KOPT-K1 (cell line): ENCODE results near the gene CARD6.
"Not testable (repeated sequence)": the region's sequence is repeated elsewhere in the genome, so short reads cannot be mapped to it uniquely, and the experiment has no call there.

Source experiments
- H3K27ac ChIP-seq: fragments of 200-600 bp; sonication (generic); 2 replicates; pipeline ENCODE4 v1.5.1; 2016; ENCODE audit warnings: antibody characterized with exemption, mild to moderate bottlenecking, low read depth, low read length; ENCODE audit not compliant: poor library complexity, severe bottlenecking
- H3K36me3 ChIP-seq: fragments of 200-600 bp; sonication (generic); 2 replicates; pipeline ENCODE4 v1.5.1; 2017; ENCODE audit warnings: antibody characterized with exemption, mild to moderate bottlenecking, low read length, moderate library complexity; ENCODE audit not compliant: insufficient read depth
- H3K9me3 ChIP-seq: fragments of 200-600 bp; sonication (generic); 2 replicates; pipeline ENCODE4 v1.5.1; 2017; ENCODE audit warnings: antibody characterized with exemption, low read length, mild to moderate bottlenecking; ENCODE audit not compliant: insufficient read depth, poor library complexity, severe bottlenecking

Gene CARD6

GRCh38 chr5:40841068-40841805 is at the start of gene CARD6:
Gene CARD6, plus strand, starts transcription at chr5:40841367. Its CDS starts 16 bp downstream, at chr5:40841383.
- Histone ChIP-seq H3K27ac (no peak within 1 kb of the TSS), H3K9me3 (no peaks in the 10 kb centered on the region), H3K36me3 (no peaks in the 10 kb centered on the region)

- H3K27ac ChIP-seq = no peak overlapping the region
- H3K36me3 ChIP-seq = peaks cover 28% of the 10 kb centered on the region
Observed at GRCh38 chr5:40791715-40792139, 49.4 kb upstream of the CARD6 start.

GRCh38 chr5:40792691-40793090 is 48.5 kb upstream of the CARD6 start:
- peaks cover 26% of the 10 kb centered on the region for H3K36me3 ChIP-seq
- H3K9me3 ChIP-seq, H3K27ac ChIP-seq: not testable (repeated sequence)

More at GRCh38 chr5:40791715-40792139, 49.4 kb upstream of the CARD6 start:
- H3K9me3 ChIP-seq = peaks cover 12% of the 10 kb centered on the region

GRCh38 chr5:40794340-40794739 is 46.8 kb upstream of the CARD6 start:
- not testable (repeated sequence) for H3K27ac ChIP-seq, H3K9me3 ChIP-seq
- peaks cover 14% of the 10 kb centered on the region; the same call in 1 of the 2 replicates for H3K36me3 ChIP-seq

- H3K9me3 ChIP-seq, H3K27ac ChIP-seq: not testable (repeated sequence)
- H3K36me3 ChIP-seq = peaks cover 14% of the 10 kb centered on the region; the same call in 1 of the 2 replicates
Observed at GRCh38 chr5:40794877-40795276, 46.3 kb upstream of the CARD6 start.

- Histone ChIP-seq H3K27ac (peak overlapping the region; percentile 84), H3K9me3 (no peaks in the 10 kb centered on the region), H3K36me3 (peaks cover 10% of the 10 kb centered on the region; the same call in 1 of the 2 replicates)
Observed at GRCh38 chr5:40796487-40796889, 44.7 kb upstream of the CARD6 start.

GRCh38 chr5:40797273-40798011 is 43.7 kb upstream of the CARD6 start:
- Histone ChIP-seq H3K36me3 (peaks cover 10% of the 10 kb centered on the region; the same call in 1 of the 2 replicates), H3K27ac (peak overlapping the region; percentile 84), H3K9me3 (no peaks in the 10 kb centered on the region)

- Histone ChIP-seq H3K9me3 (no peaks in the 10 kb centered on the region), H3K36me3 (peaks cover 10% of the 10 kb centered on the region; the same call in 1 of the 2 replicates)
Observed at GRCh38 chr5:40798012-40798800, 43.0 kb upstream of the CARD6 start, which contains the start of gene PRKAA1. Gene PRKAA1, minus strand, starts transcription at chr5:40798374. Its CDS starts 185 bp downstream, at chr5:40798189.

GRCh38 chr5:40798801-40799210 is 42.4 kb upstream of the CARD6 start:
- Histone ChIP-seq H3K36me3 (peaks cover 10% of the 10 kb centered on the region; the same call in 1 of the 2 replicates), H3K9me3 (no peaks in the 10 kb centered on the region), H3K27ac (peak overlapping the region; percentile 84)

More at GRCh38 chr5:40798012-40798800, 43.0 kb upstream of the CARD6 start, which contains the start of gene PRKAA1:
- peak within 1 kb of the TSS; percentile 84 for H3K27ac ChIP-seq

- Histone ChIP-seq H3K9me3 (no peaks in the 10 kb centered on the region), H3K27ac (no peak overlapping the region), H3K36me3 (peaks cover 10% of the 10 kb centered on the region; the same call in 1 of the 2 replicates)
Observed at GRCh38 chr5:40799258-40799657, 41.9 kb upstream of the CARD6 start.

- Histone ChIP-seq H3K27ac (no peak overlapping the region), H3K9me3 (no peaks in the 10 kb centered on the region), H3K36me3 (no peaks in the 10 kb centered on the region)
Observed at GRCh38 chr5:40801771-40802562, 39.2 kb upstream of the CARD6 start.

GRCh38 chr5:40812125-40812524 is 29.0 kb upstream of the CARD6 start:
- Histone ChIP-seq H3K27ac (no peak overlapping the region), H3K9me3 (no peaks in the 10 kb centered on the region), H3K36me3 (no peaks in the 10 kb centered on the region)

GRCh38 chr5:40813698-40814281 is 27.4 kb upstream of the CARD6 start:
- H3K27ac ChIP-seq = no peak overlapping the region
- H3K9me3 ChIP-seq = no peaks in the 10 kb centered on the region
- no peaks in the 10 kb centered on the region for H3K36me3 ChIP-seq

- H3K27ac ChIP-seq = no peak overlapping the region
- peaks cover 66% of the 10 kb centered on the region for H3K36me3 ChIP-seq
- no peaks in the 10 kb centered on the region for H3K9me3 ChIP-seq
Observed at GRCh38 chr5:40823459-40823858, 17.7 kb upstream of the CARD6 start.
